SK-N-SH treated with all-trans-retinoic acid at 6 μM for 48 hours (cell line): ENCODE results near the gene PHOSPHO1.

Experiments
- ARNTL ChIP-seq: fragments of 450-650 bp; formaldehyde crosslinking; IDR thresholded peaks from 2 replicates; pipeline ENCODE4 v1.5.0; 2020; ENCODE audit warnings: low read depth, mild to moderate bottlenecking, moderate library complexity, borderline replicate concordance
- CSDC2 ChIP-seq: fragments of 250-450 bp; sonication (Bioruptor Pico); IDR thresholded peaks from 2 replicates; pipeline ENCODE4 v1.5.0; 2020; ENCODE audit warnings: mild to moderate bottlenecking, moderate library complexity
- ESRRG ChIP-seq: fragments of 250-450 bp; sonication (Bioruptor Pico); IDR thresholded peaks from 2 replicates; pipeline ENCODE4 v1.6.1; 2021; ENCODE audit warnings: mild to moderate bottlenecking
- GLIS3 ChIP-seq: fragments of 250-450 bp; sonication (Bioruptor Pico); IDR thresholded peaks from 2 replicates; pipeline ENCODE4 v1.5.0; 2020; ENCODE audit warnings: mild to moderate bottlenecking, moderate library complexity
- PPARA ChIP-seq: fragments of 250-450 bp; sonication (Bioruptor Pico); IDR thresholded peaks from 2 replicates; pipeline ENCODE4 v1.5.0; 2020; ENCODE audit warnings: mild to moderate bottlenecking, borderline replicate concordance
- RARB ChIP-seq: fragments of 250-450 bp; sonication (Bioruptor Pico); IDR thresholded peaks from 2 replicates; pipeline ENCODE4 v1.8.0; 2021; ENCODE audit warnings: mild to moderate bottlenecking, moderate library complexity
- ZC3H10 ChIP-seq: fragments of 250-450 bp; sonication (Bioruptor Pico); IDR thresholded peaks from 2 replicates; pipeline ENCODE4 v1.5.1; 2021; ENCODE audit warnings: mild to moderate bottlenecking, moderate library complexity
- ZFP3 ChIP-seq: fragments of 250-450 bp; sonication (Bioruptor Pico); IDR thresholded peaks from 2 replicates; pipeline ENCODE4 v1.5.0; 2020; ENCODE audit warnings: mild to moderate bottlenecking, moderate library complexity
- ZFP30 ChIP-seq: fragments of 450-650 bp; formaldehyde crosslinking; IDR thresholded peaks from 2 replicates; pipeline ENCODE4 v1.5.0; 2022; ENCODE audit warnings: mild to moderate bottlenecking, moderate library complexity
- ZNF565 ChIP-seq: fragments of 450-650 bp; formaldehyde crosslinking; conservative IDR thresholded peaks from 2 replicates; pipeline ENCODE4 v1.5.0; 2020; ENCODE audit warnings: low read depth, mild to moderate bottlenecking, moderate library complexity
- TF ChIP-seq, protein P1 (sequence below): fragments of 250-450 bp; sonication (Bioruptor Pico); IDR thresholded peaks from 2 replicates; pipeline ENCODE4 v1.5.0; 2020; ENCODE audit warnings: mild to moderate bottlenecking, moderate library complexity
- TF ChIP-seq, protein P2 (sequence below): fragments of 250-450 bp; sonication (Bioruptor Pico); IDR thresholded peaks from 2 replicates; pipeline ENCODE4 v1.5.1; 2020; ENCODE audit warnings: low read depth, mild to moderate bottlenecking, moderate library complexity

DNA sequence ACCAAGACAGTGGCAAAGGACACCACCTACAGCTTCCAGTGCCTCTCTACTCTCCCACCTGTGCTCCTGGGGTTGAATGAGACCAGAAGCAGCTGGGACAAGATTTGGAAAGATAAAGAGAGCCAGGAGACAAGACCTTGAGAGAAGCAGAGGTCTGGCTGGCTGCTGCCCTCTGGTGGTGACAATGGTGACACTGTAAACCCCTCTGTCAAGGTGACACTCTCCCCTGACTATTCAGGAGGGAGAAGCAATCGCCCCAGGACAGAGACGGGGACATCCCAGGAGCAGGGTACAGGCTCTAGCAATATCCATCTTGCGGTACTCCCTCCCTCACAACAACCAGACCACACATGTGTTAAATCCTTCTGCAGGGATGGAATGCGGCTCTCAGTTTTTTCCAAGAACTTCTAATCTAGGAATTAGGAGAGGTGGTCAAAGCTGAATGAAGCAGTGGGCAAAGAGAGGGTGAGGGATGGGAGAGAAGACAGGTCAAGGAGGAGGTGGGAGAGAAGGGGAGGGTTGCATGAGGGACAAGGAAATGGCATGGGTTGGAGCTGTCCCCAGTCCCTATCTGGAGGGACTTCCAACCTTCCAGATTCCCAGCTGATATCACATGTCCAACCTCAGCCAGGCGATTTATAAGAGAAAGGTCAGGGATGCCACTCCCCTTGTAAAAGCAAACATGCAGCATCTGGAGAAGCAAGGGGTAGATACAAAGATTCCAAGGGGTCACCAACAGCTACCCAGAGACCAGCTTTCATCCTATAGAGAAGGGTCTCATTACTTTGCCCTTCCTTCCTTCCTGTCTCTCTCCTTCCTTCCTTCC, 2.9 kb downstream of the PHOSPHO1 start:
- TF ChIP-seq ZC3H10 (CRISPR knock-in tag) (no peak), ZNF565 (CRISPR knock-in tag) (no peak), ARNTL (CRISPR knock-in tag) (no peak), ZFP30 (CRISPR knock-in tag) (no peak), CSDC2 (no peak), PPARA (CRISPR knock-in tag) (no peak), RARB (CRISPR knock-in tag) (no peak), ESRRG (CRISPR knock-in tag) (no peak), GLIS3 (CRISPR knock-in tag) (no peak), ZFP3 (CRISPR knock-in tag) (no peak)
- TF ChIP-seq, protein P1, sequence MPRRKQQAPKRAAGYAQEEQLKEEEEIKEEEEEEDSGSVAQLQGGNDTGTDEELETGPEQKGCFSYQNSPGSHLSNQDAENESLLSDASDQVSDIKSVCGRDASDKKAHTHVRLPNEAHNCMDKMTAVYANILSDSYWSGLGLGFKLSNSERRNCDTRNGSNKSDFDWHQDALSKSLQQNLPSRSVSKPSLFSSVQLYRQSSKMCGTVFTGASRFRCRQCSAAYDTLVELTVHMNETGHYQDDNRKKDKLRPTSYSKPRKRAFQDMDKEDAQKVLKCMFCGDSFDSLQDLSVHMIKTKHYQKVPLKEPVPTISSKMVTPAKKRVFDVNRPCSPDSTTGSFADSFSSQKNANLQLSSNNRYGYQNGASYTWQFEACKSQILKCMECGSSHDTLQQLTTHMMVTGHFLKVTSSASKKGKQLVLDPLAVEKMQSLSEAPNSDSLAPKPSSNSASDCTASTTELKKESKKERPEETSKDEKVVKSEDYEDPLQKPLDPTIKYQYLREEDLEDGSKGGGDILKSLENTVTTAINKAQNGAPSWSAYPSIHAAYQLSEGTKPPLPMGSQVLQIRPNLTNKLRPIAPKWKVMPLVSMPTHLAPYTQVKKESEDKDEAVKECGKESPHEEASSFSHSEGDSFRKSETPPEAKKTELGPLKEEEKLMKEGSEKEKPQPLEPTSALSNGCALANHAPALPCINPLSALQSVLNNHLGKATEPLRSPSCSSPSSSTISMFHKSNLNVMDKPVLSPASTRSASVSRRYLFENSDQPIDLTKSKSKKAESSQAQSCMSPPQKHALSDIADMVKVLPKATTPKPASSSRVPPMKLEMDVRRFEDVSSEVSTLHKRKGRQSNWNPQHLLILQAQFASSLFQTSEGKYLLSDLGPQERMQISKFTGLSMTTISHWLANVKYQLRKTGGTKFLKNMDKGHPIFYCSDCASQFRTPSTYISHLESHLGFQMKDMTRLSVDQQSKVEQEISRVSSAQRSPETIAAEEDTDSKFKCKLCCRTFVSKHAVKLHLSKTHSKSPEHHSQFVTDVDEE (CRISPR knock-in tag) = no peak
- TF ChIP-seq, protein P2, sequence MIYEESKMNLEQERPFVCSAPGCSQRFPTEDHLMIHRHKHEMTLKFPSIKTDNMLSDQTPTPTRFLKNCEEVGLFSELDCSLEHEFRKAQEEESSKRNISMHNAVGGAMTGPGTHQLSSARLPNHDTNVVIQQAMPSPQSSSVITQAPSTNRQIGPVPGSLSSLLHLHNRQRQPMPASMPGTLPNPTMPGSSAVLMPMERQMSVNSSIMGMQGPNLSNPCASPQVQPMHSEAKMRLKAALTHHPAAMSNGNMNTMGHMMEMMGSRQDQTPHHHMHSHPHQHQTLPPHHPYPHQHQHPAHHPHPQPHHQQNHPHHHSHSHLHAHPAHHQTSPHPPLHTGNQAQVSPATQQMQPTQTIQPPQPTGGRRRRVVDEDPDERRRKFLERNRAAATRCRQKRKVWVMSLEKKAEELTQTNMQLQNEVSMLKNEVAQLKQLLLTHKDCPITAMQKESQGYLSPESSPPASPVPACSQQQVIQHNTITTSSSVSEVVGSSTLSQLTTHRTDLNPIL (CRISPR knock-in tag) = no peak
